CD4-positive, alpha-beta T cell treated with Interleukin-6 for 4 hours (primary cell): ENCODE results near the gene VPS72.
A peak's percentile ranks its signal among the peaks of the same experiment; 100 is the strongest.
"Not testable (repeated sequence)": the region's sequence is repeated elsewhere in the genome, so short reads cannot be mapped to it uniquely, and the experiment has no call there.

ENCODE experiments used
- DNase-seq: peaks from one replicate; pipeline ENCODE4 v3.0.0-alpha.2; 2020; ENCODE audit warnings: mixed read lengths

Gene VPS72

GRCh38 chr1:151189637-151190445, at the start of gene VPS72:
TSS of gene VPS72 (minus strand) at chr1:151190197. CDS start at chr1:151190121, 76 bp downstream.
- peak; percentile 87 for DNase-seq

GRCh38 chr1:151238467-151238739, 48.4 kb upstream of the VPS72 start:
- no peak for DNase-seq

- no peak for DNase-seq
Measured at GRCh38 chr1:151237678-151238466, 47.9 kb upstream of the VPS72 start.

- no peak for DNase-seq
Measured at GRCh38 chr1:151235235-151235634, 45.2 kb upstream of the VPS72 start.

GRCh38 chr1:151222130-151222529, 32.1 kb upstream of the VPS72 start:
- DNase-seq: no peak

GRCh38 chr1:151221616-151222015, 31.6 kb upstream of the VPS72 start:
- DNase-seq: no peak

GRCh38 chr1:151213560-151213959, 23.6 kb upstream of the VPS72 start:
- DNase-seq: no peak

GRCh38 chr1:151211972-151212705, 22.1 kb upstream of the VPS72 start:
- peak; percentile 5 for DNase-seq

GRCh38 chr1:151210830-151211229, 20.8 kb upstream of the VPS72 start:
- DNase-seq: no peak

GRCh38 chr1:151205381-151205965, 15.5 kb upstream of the VPS72 start:
- DNase-seq: not testable (repeated sequence)

GRCh38 chr1:151199873-151200581, 10.0 kb upstream of the VPS72 start:
- peak; percentile 51 for DNase-seq

GRCh38 chr1:151198254-151199127, 8.5 kb upstream of the VPS72 start, which contains the start of gene PIP5K1A:
TSS of gene PIP5K1A (plus strand) at chr1:151198552. CDS start at chr1:151198997, 445 bp downstream.
- peak; percentile 99 for DNase-seq

GRCh38 chr1:151197863-151198253, 7.9 kb upstream of the VPS72 start:
- DNase-seq: no peak

- DNase-seq: peak; percentile 69
Measured at GRCh38 chr1:151196292-151196800, 6.3 kb upstream of the VPS72 start.

GRCh38 chr1:151194894-151195594, 5.0 kb upstream of the VPS72 start:
- DNase-seq: not testable (repeated sequence)

- no peak for DNase-seq
Measured at GRCh38 chr1:151193856-151194255, 3.9 kb upstream of the VPS72 start.

- DNase-seq: no peak
Measured at GRCh38 chr1:151193304-151193703, 3.3 kb upstream of the VPS72 start.

- no peak for DNase-seq
Measured at GRCh38 chr1:151192047-151192446, 2.0 kb upstream of the VPS72 start.

- DNase-seq: not testable (repeated sequence)
Measured at GRCh38 chr1:151188667-151189066, 1.3 kb downstream of the VPS72 start.

GRCh38 chr1:151187205-151187604, 2.8 kb downstream of the VPS72 start:
- DNase-seq: no peak
